ENCODE data around the gene MERTK. TPM values are rescaled to one million over a fixed set of nuclear protein-coding genes. Genes with fewer than 3 reads are reported as not detected.
"Not testable (repeated sequence)": the region's sequence is repeated elsewhere in the genome, so short reads cannot be mapped to it uniquely, and the experiment has no call there.

The MERTK gene
- total RNA-seq, 2 donors from 2014 or later, result 22.2 to 43.6 TPM

GRCh38 chr2:111930409-111930808 is 32.0 kb downstream of the MERTK start:
- no peak for TF ChIP-seq POLR2AphosphoS5 (IDR thresholded peaks at IDR 0.05)
- H3K27me3 ChIP-seq (replicated peaks; ENCODE audit: insufficient read depth), result no peaks in the 10 kb centered on the region
- H3K4me3 ChIP-seq, result no peak overlapping the region
- no peak for DNase-seq (ENCODE audit: low spot score)
- H3K4me1 ChIP-seq (replicated peaks), result no peaks in the 10 kb centered on the region
- H3K36me3 ChIP-seq, result no peaks in the 10 kb centered on the region
- H3K27ac ChIP-seq, result no peak overlapping the region
- 86% methylated on average over 6 of the region's 6 CpGs for WGBS
- intact Hi-C loops (cut with DNase I), result no loop called here
- H3K9me3 ChIP-seq, result no peaks in the 10 kb centered on the region

- 43% methylated on average over 2 of the region's 2 CpGs for WGBS
- Histone ChIP-seq H3K4me1 (replicated peaks) (no peaks in the 10 kb centered on the region), H3K9me3 (no peaks in the 10 kb centered on the region), H3K36me3 (no peaks in the 10 kb centered on the region), H3K27ac (no peak overlapping the region), H3K27me3 (replicated peaks; ENCODE audit: insufficient read depth) (no peaks in the 10 kb centered on the region), H3K4me3 (no peak overlapping the region)
- TF ChIP-seq POLR2AphosphoS5 (IDR thresholded peaks at IDR 0.05) (no peak), POLR2A (IDR thresholded peaks at IDR 0.05) (no peak), CTCF (IDR thresholded peaks at IDR 0.05) (no peak)
- intact Hi-C loops (cut with DNase I), result no loop called here
- no peak for DNase-seq (ENCODE audit: low spot score)
Measured at GRCh38 chr2:111930875-111931274, 32.5 kb downstream of the MERTK start.

- Histone ChIP-seq H3K4me1 (replicated peaks) (no peaks in the 10 kb centered on the region), H3K4me3 (no peak overlapping the region), H3K27ac (no peak overlapping the region), H3K9me3 (no peaks in the 10 kb centered on the region), H3K27me3 (replicated peaks; ENCODE audit: insufficient read depth) (no peaks in the 10 kb centered on the region), H3K36me3 (no peaks in the 10 kb centered on the region)
- TF ChIP-seq CTCF (IDR thresholded peaks at IDR 0.05) (no peak), POLR2AphosphoS5 (IDR thresholded peaks at IDR 0.05) (no peak), POLR2A (IDR thresholded peaks at IDR 0.05) (no peak)
- WGBS, result 84% methylated on average over 4 of the region's 4 CpGs
- no peak for DNase-seq (ENCODE audit: low spot score)
- intact Hi-C loops (cut with DNase I), result no loop called here
Measured at GRCh38 chr2:111932841-111933291, 34.5 kb downstream of the MERTK start.

- H3K4me1 ChIP-seq (replicated peaks); DNase-seq (ENCODE audit: low spot score); H3K4me3 ChIP-seq; intact Hi-C loops (cut with DNase I); H3K36me3 ChIP-seq; H3K27ac ChIP-seq; H3K9me3 ChIP-seq; H3K27me3 ChIP-seq (replicated peaks; ENCODE audit: insufficient read depth): not testable (repeated sequence)
- 72% methylated on average over 4 of the region's 4 CpGs for WGBS
Measured at GRCh38 chr2:111933900-111934299, 35.5 kb downstream of the MERTK start.

GRCh38 chr2:111936881-111937280 is 38.5 kb downstream of the MERTK start:
- DNase-seq (ENCODE audit: low spot score), result no peak
- Histone ChIP-seq H3K27me3 (replicated peaks; ENCODE audit: insufficient read depth) (no peaks in the 10 kb centered on the region), H3K9me3 (no peaks in the 10 kb centered on the region), H3K36me3 (no peaks in the 10 kb centered on the region), H3K4me1 (replicated peaks) (no peaks in the 10 kb centered on the region), H3K27ac (no peak overlapping the region), H3K4me3 (no peak overlapping the region)
- TF ChIP-seq CTCF (IDR thresholded peaks at IDR 0.05), result no peak
- TF ChIP-seq POLR2A (IDR thresholded peaks at IDR 0.05), result no peak
- TF ChIP-seq POLR2AphosphoS5 (IDR thresholded peaks at IDR 0.05), result no peak
- WGBS, result 73% methylated on average over 5 of the region's 5 CpGs
- intact Hi-C loops (cut with DNase I), result no loop called here

- Histone ChIP-seq H3K27me3 (replicated peaks; ENCODE audit: insufficient read depth) (no peaks in the 10 kb centered on the region), H3K4me1 (replicated peaks) (no peaks in the 10 kb centered on the region), H3K27ac (no peak overlapping the region), H3K9me3 (no peaks in the 10 kb centered on the region), H3K36me3 (no peaks in the 10 kb centered on the region), H3K4me3 (no peak overlapping the region)
- intact Hi-C loops (cut with DNase I), result no loop called here
- TF ChIP-seq POLR2AphosphoS5 (IDR thresholded peaks at IDR 0.05) (no peak), CTCF (IDR thresholded peaks at IDR 0.05) (no peak), POLR2A (IDR thresholded peaks at IDR 0.05) (no peak)
- no peak for DNase-seq (ENCODE audit: low spot score)
Measured at GRCh38 chr2:111938392-111938791, 40.0 kb downstream of the MERTK start.
